GM12864 (cell line): ENCODE data around the gene NOG.

Experiments used
- DNase-seq: peaks from one replicate; pipeline ENCODE4 v3.0.0-alpha.2; 2011; ENCODE audit warnings: low read depth
- H3K4me3 ChIP-seq: 2 replicates; pipeline ENCODE4 v1.5.1; 2011; ENCODE audit warnings: mild to moderate bottlenecking, low read depth, low read length, control low read depth
- CTCF ChIP-seq: IDR thresholded peaks from 2 replicates; pipeline ENCODE4 v1.5.1; 2011; ENCODE audit warnings: low read depth, mild to moderate bottlenecking, moderate library complexity, low read length, control low read depth, inconsistent platforms; ENCODE audit errors: missing control alignments

The NOG gene

GRCh38 chr17:56602292-56603130 is 9.0 kb downstream of the NOG start:
- no peak for TF ChIP-seq CTCF
- no peak overlapping the region for H3K4me3 ChIP-seq
- no peak for DNase-seq

GRCh38 chr17:56603486-56604238 is 10.2 kb downstream of the NOG start:
- no peak for TF ChIP-seq CTCF
- DNase-seq, result no peak

GRCh38 chr17:56604691-56605290 is 11.3 kb downstream of the NOG start:
- DNase-seq, result no peak

More at GRCh38 chr17:56603486-56604238, 10.2 kb downstream of the NOG start:
- no peak overlapping the region for H3K4me3 ChIP-seq

GRCh38 chr17:56608944-56609343 is 15.4 kb downstream of the NOG start:
- no peak overlapping the region for H3K4me3 ChIP-seq
- no peak for TF ChIP-seq CTCF
- no peak for DNase-seq

More at GRCh38 chr17:56604691-56605290, 11.3 kb downstream of the NOG start:
- no peak for TF ChIP-seq CTCF
- no peak overlapping the region for H3K4me3 ChIP-seq

GRCh38 chr17:56610321-56610720 is 16.8 kb downstream of the NOG start:
- no peak for DNase-seq
- H3K4me3 ChIP-seq, result no peak overlapping the region
- no peak for TF ChIP-seq CTCF

- H3K4me3 ChIP-seq, result no peak overlapping the region
- no peak for TF ChIP-seq CTCF
- DNase-seq, result no peak
Measured at GRCh38 chr17:56613131-56613530, 19.6 kb downstream of the NOG start.
